K562 (cell line): Measurements from ENCODE around the gene SOAT2. TPM values are rescaled to one million over a fixed set of nuclear protein-coding genes. Genes with fewer than 3 reads are reported as not detected.

Source experiments
- ATAC-seq: fragments of 200-7000 bp; cut with Tn5 transposase; 3 replicates; pipeline ENCODE4 v1.9.1; 2020; ENCODE audit warnings: moderate library complexity
- BruUV-seq: library from RNA; stranded (reverse); fragments of 400-500 nt; replicated peaks from 2 replicates; lab custom pipeline; 2021; lab: Mats Ljungman, UMichigan
- CTCF ChIA-PET: fragments of 300-600 bp; formaldehyde crosslinking; extraction: SDS; loops from one replicate; lab custom pipeline; 2021; ENCODE audit warnings: low intra/inter-chr PET ratio; lab: Yijun Ruan, JAX
- POLR2A ChIA-PET: fragments of 300-600, 350-650 bp; sonication (Branson Sonifier 250); formaldehyde crosslinking; extraction: SDS; loops from one replicate; lab custom pipeline; 2021; ENCODE audit warnings: antibody characterized with exemption, inconsistent platforms; lab: Yijun Ruan, JAX
- DNase-seq, 4 experiments: peaks; one replicate each; pipeline versions ENCODE4 v3.0.0 to v3.0.0-alpha.2; 2011 to 2018; ENCODE audit warnings: low spot score in 3 of 4, mixed read lengths in 3 of 4; ENCODE audit errors: extremely low read depth in 1 of 4
- FAIRE-seq: peaks from 2 replicates; lab custom pipeline; 2011; peaks lifted over from hg19 to GRCh38; lab: Jason Lieb, UNC
- H2AFZ ChIP-seq: 2 replicates; pipeline ENCODE4 v1.6.0; 2011; ENCODE audit warnings: low read depth, low read length, control low read depth, inconsistent platforms
- H3K27ac ChIP-seq: fragments of 200-600 bp; 3 replicates; pipeline ENCODE4 v1.8.0; 2011; ENCODE audit warnings: low read depth, mild to moderate bottlenecking, control low read depth, inconsistent platforms, low read length, moderate library complexity, mixed read lengths; ENCODE audit errors: extremely low read depth
- H3K27me3 ChIP-seq, 2 experiments: fragments of 300-600 bp in 1 of 2; 2 replicates in 1 of 2; 3 replicates in 1 of 2; pipeline versions ENCODE4 v1.6.0 to v1.8.0; 2011; ENCODE audit warnings: inconsistent platforms in 2 of 2, low read length in 2 of 2, mild to moderate bottlenecking in 1 of 2, mixed read lengths in 1 of 2, moderate library complexity in 1 of 2; ENCODE audit not compliant: control insufficient read depth in 2 of 2, insufficient read depth in 2 of 2
- H3K36me3 ChIP-seq: fragments of 300-600 bp; 3 replicates; pipeline ENCODE4 v1.8.0; 2011; ENCODE audit warnings: mild to moderate bottlenecking, low read length, inconsistent platforms; ENCODE audit not compliant: control insufficient read depth, insufficient read depth
- H3K4me1 ChIP-seq, 2 experiments: fragments of 200-600 bp in 1 of 2; replicated peaks in 1 of 2; 2 replicates in 1 of 2; 3 replicates in 1 of 2; pipeline versions ENCODE4 v1.5.1 to v1.8.0; 2011; ENCODE audit warnings: inconsistent platforms in 2 of 2, low read length in 2 of 2, mild to moderate bottlenecking in 1 of 2, mixed read lengths in 1 of 2, moderate library complexity in 1 of 2; ENCODE audit not compliant: control insufficient read depth in 2 of 2, insufficient read depth in 2 of 2
- H3K4me2 ChIP-seq: 2 replicates; pipeline ENCODE4 v1.6.1; 2011; ENCODE audit warnings: low read length, control low read depth, inconsistent platforms, mixed read lengths; ENCODE audit not compliant: insufficient read depth
- H3K4me3 ChIP-seq: fragments of 200-600 bp; sonication (generic), shearing (Covaris generic); 2 replicates; pipeline ENCODE4 v1.5.1; 2016; ENCODE audit warnings: control low read depth, inconsistent platforms
- H3K79me2 ChIP-seq: fragments of 200-600 bp; 3 replicates; pipeline ENCODE4 v1.8.0; 2011; ENCODE audit warnings: low read length, inconsistent platforms; ENCODE audit not compliant: control insufficient read depth, insufficient read depth
- H3K9ac ChIP-seq, 2 experiments: 2 replicates each; pipeline versions ENCODE4 v1.6.0 to v1.6.1; 2011; ENCODE audit warnings: low read depth in 2 of 2, low read length in 2 of 2, control low read depth in 1 of 2, inconsistent platforms in 1 of 2, mild to moderate bottlenecking in 1 of 2, mixed read lengths in 1 of 2; ENCODE audit not compliant: insufficient read depth in 1 of 2
- H3K9me1 ChIP-seq: one replicate; pipeline ENCODE4 v1.6.0; 2011; ENCODE audit warnings: inconsistent platforms, mild to moderate bottlenecking, low read length, moderate library complexity; ENCODE audit not compliant: control insufficient read depth, insufficient read depth
- H3K9me3 ChIP-seq: replicated peaks from 2 replicates; pipeline ENCODE4 v1.5.1; 2011; ENCODE audit warnings: low read depth, low read length, inconsistent platforms; ENCODE audit not compliant: control insufficient read depth, insufficient read depth
- H4K20me1 ChIP-seq: replicated peaks from 2 replicates; pipeline ENCODE4 v1.6.1; 2011; ENCODE audit warnings: low read length, inconsistent platforms, mixed read lengths; ENCODE audit not compliant: control insufficient read depth, insufficient read depth
- BHLHE40 ChIP-seq: IDR thresholded peaks from 2 replicates; pipeline ENCODE4 v1.6.1; 2011; ENCODE audit warnings: low read length, improper control_type of control experiment
- CEBPB ChIP-seq: fragments of 450-650 bp; IDR thresholded peaks from 2 replicates; pipeline ENCODE4 v1.6.1; 2016; ENCODE audit warnings: missing genetic modification characterization, missing compliant biosample characterization
- ELF2 ChIP-seq: fragments of 250-450 bp; sonication (Bioruptor Pico); IDR thresholded peaks from 2 replicates; pipeline ENCODE4 v1.5.0; 2021; ENCODE audit warnings: mild to moderate bottlenecking
- IRF1 ChIP-seq: sonication (generic); formaldehyde crosslinking; IDR thresholded peaks from 2 replicates; pipeline ENCODE4 v1.8.0; 2022; ENCODE audit warnings: missing genetic modification reagents, mild to moderate bottlenecking, borderline replicate concordance
- TCFL5 ChIP-seq: fragments of 250-450 bp; sonication (Bioruptor Pico); conservative IDR thresholded peaks from 2 replicates; pipeline ENCODE4 v1.6.1; 2021; ENCODE audit warnings: mild to moderate bottlenecking, moderate library complexity, matching md5 sums
- ZC3H4 ChIP-seq: sonication (generic); formaldehyde crosslinking; IDR thresholded peaks from 2 replicates; pipeline ENCODE4 v1.9.0; 2021; ENCODE audit warnings: missing genetic modification reagents, borderline replicate concordance
- ZC3H8 ChIP-seq: fragments of 450-650 bp; IDR thresholded peaks from 2 replicates; pipeline ENCODE4 v1.6.1; 2017
- ZNF165 ChIP-seq: fragments of 250-450 bp; sonication (Bioruptor Pico); IDR thresholded peaks from 2 replicates; pipeline ENCODE4 v1.4.0; 2020; ENCODE audit warnings: borderline replicate concordance
- ZNF239 ChIP-seq: fragments of 250-450 bp; sonication (Bioruptor Pico); IDR thresholded peaks from 2 replicates; pipeline ENCODE4 v1.4.0; 2020; ENCODE audit warnings: mild to moderate bottlenecking
- ZNF311 ChIP-seq: fragments of 250-450 bp; sonication (Bioruptor Pico); IDR thresholded peaks from 2 replicates; pipeline ENCODE4 v1.4.0; 2020; ENCODE audit warnings: mild to moderate bottlenecking, moderate library complexity
- ZNF785 ChIP-seq: fragments of 250-450 bp; sonication (Bioruptor Pico); IDR thresholded peaks from 2 replicates; pipeline ENCODE4 v1.4.0; 2020; ENCODE audit warnings: mild to moderate bottlenecking
- WGBS: fragments of 100-300 bp; shearing (Covaris generic); methylation state at CpG from one replicate; pipeline ENCODE4 v1.1.6; 2016; ENCODE audit warnings: low coverage, mixed read lengths; ENCODE audit not compliant: insufficient coverage; ENCODE audit errors: missing lambda C conversion rate; 5-methylcytosine and 5-hydroxymethylcytosine counted together
- in situ Hi-C: fragments of 300-500 bp; cut with MboI; formaldehyde crosslinking; loops from 4 replicates; pipeline ENCODE4 v1.15.0; 2018; ENCODE audit warnings: inconsistent platforms, mixed read lengths
- intact Hi-C: fragments of 100-400 bp; cut with micrococcal nuclease; formaldehyde crosslinking; loops from 2 replicates; pipeline ENCODE4 v1.14.2; 2022
- polyA plus RNA-seq, 8 experiments: library from polyadenylated mRNA; depleted of rRNA in 4 of 8; stranded (reverse) in 5 of 8; unstranded in 3 of 8; fragments of >200 nt; fragmentation: Nextera tagmentation in 2 of 8; fragmentation: Illumina TruSeq in 1 of 8; extraction: Ambion mirVana in 2 of 8; extraction: Trizol in 1 of 8; gene quantifications; 2 replicates each; pipeline versions ENCODE4 v1.2.1 to v1.2.3, GENCODE V29; 2011 to 2014; ENCODE audit warnings: inconsistent platforms in 1 of 8, missing spikeins in 1 of 8
- total RNA-seq, 7 experiments: library from RNA; depleted of rRNA in 6 of 7; stranded (reverse); fragments of >200 nt in 6 of 7; fragmentation: Illumina TruSeq in 2 of 7; extraction: Trizol in 2 of 7; gene quantifications; 2 replicates each; pipeline versions ENCODE4 v1.2.1 to v1.2.3, GENCODE V29; 2011 to 2021; ENCODE audit warnings: low replicate concordance in 1 of 7
- TF ChIP-seq, protein P1 (sequence below), 2 experiments: fragments of 450-650 bp; IDR thresholded peaks; 2 replicates each; pipeline ENCODE4 v1.6.1; 2016; ENCODE audit warnings: mild to moderate bottlenecking in 2 of 2, borderline replicate concordance in 1 of 2, low read depth in 1 of 2, moderate library complexity in 1 of 2
- TF ChIP-seq, protein P2 (sequence below): IDR thresholded peaks from 2 replicates; pipeline ENCODE4 v1.6.1; 2016; ENCODE audit warnings: missing genetic modification characterization, missing compliant biosample characterization

SOAT2 gene
- total and polyA plus RNA-seq, 9 of the 15 experiments (the other 6 are each of a cell fraction or from before 2014, with no cell fraction given), result 0.04 TPM; not detected in 8

DNA sequence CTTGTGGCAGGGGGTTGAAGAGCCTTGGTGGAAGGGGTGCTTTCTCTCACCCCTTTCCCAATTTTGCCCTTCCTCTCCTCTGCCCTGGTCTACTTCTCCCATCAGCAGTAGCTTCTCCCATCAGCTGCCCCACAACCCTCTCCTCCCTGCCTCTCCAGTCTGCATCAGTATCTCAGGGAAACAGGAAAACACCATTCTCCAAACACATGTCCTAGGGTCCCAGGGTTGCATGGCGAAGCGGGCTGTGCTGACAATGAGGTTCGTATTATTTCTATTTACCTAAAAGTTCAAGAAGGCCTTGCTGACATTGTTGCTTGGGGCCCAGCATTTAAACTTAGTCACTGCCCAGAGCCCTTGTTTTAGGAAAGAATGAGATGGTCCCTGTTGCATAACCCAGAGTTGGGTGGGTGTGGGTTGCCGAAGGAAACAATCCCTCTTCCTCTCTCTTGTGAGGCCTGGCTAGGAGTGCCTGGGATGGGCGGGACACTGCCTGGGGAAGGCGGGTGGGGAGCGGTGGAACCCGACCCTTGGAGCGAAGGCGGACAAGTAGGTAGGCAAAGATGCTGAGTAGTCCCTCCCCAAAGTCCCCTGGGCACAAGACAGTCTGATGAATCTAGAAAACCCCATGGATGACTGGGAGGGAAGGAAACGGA lies 7.1 kb upstream of the SOAT2 start:
- H3K9ac ChIP-seq, result no peak overlapping the region
- no peak overlapping the region for H2AFZ ChIP-seq
- no peak for ATAC-seq
- BruUV-seq, result no TSS peak
- POLR2A ChIA-PET, result no interaction called here
- no peaks in the 10 kb centered on the region for H3K36me3 ChIP-seq
- in situ Hi-C loops, result no loop called here
- no peak overlapping the region for H3K4me3 ChIP-seq
- CTCF ChIA-PET, result no interaction called here
- no peaks in the 10 kb centered on the region for H3K27me3 ChIP-seq
- peaks cover 31 to 33% of the 10 kb centered on the region in 2 experiments for H3K4me1 ChIP-seq
- H3K27ac ChIP-seq, result no peak overlapping the region
- no peak for DNase-seq
- FAIRE-seq, result no peak
- H4K20me1 ChIP-seq, result no peaks in the 10 kb centered on the region
- peaks cover 6% of the 10 kb centered on the region for H3K9me1 ChIP-seq
- intact Hi-C loops, result no loop called here
- no peak overlapping the region for H3K4me2 ChIP-seq
- no peaks in the 10 kb centered on the region for H3K9me3 ChIP-seq
- no peaks in the 10 kb centered on the region for H3K79me2 ChIP-seq
- WGBS, result 56% methylated on average over 8 of the region's 11 CpGs
- TF ChIP-seq ZC3H8 (no peak), ZNF239 (no peak), ELF2 (CRISPR knock-in tag) (no peak), ZNF165 (no peak), TCFL5 (CRISPR knock-in tag) (no peak), BHLHE40 (no peak), IRF1 (CRISPR knock-in tag) (no peak), ZC3H4 (CRISPR knock-in tag) (no peak), CEBPB (no peak), ZNF311 (CRISPR knock-in tag) (no peak), ZNF785 (CRISPR knock-in tag) (no peak)
- TF ChIP-seq, protein P1, sequence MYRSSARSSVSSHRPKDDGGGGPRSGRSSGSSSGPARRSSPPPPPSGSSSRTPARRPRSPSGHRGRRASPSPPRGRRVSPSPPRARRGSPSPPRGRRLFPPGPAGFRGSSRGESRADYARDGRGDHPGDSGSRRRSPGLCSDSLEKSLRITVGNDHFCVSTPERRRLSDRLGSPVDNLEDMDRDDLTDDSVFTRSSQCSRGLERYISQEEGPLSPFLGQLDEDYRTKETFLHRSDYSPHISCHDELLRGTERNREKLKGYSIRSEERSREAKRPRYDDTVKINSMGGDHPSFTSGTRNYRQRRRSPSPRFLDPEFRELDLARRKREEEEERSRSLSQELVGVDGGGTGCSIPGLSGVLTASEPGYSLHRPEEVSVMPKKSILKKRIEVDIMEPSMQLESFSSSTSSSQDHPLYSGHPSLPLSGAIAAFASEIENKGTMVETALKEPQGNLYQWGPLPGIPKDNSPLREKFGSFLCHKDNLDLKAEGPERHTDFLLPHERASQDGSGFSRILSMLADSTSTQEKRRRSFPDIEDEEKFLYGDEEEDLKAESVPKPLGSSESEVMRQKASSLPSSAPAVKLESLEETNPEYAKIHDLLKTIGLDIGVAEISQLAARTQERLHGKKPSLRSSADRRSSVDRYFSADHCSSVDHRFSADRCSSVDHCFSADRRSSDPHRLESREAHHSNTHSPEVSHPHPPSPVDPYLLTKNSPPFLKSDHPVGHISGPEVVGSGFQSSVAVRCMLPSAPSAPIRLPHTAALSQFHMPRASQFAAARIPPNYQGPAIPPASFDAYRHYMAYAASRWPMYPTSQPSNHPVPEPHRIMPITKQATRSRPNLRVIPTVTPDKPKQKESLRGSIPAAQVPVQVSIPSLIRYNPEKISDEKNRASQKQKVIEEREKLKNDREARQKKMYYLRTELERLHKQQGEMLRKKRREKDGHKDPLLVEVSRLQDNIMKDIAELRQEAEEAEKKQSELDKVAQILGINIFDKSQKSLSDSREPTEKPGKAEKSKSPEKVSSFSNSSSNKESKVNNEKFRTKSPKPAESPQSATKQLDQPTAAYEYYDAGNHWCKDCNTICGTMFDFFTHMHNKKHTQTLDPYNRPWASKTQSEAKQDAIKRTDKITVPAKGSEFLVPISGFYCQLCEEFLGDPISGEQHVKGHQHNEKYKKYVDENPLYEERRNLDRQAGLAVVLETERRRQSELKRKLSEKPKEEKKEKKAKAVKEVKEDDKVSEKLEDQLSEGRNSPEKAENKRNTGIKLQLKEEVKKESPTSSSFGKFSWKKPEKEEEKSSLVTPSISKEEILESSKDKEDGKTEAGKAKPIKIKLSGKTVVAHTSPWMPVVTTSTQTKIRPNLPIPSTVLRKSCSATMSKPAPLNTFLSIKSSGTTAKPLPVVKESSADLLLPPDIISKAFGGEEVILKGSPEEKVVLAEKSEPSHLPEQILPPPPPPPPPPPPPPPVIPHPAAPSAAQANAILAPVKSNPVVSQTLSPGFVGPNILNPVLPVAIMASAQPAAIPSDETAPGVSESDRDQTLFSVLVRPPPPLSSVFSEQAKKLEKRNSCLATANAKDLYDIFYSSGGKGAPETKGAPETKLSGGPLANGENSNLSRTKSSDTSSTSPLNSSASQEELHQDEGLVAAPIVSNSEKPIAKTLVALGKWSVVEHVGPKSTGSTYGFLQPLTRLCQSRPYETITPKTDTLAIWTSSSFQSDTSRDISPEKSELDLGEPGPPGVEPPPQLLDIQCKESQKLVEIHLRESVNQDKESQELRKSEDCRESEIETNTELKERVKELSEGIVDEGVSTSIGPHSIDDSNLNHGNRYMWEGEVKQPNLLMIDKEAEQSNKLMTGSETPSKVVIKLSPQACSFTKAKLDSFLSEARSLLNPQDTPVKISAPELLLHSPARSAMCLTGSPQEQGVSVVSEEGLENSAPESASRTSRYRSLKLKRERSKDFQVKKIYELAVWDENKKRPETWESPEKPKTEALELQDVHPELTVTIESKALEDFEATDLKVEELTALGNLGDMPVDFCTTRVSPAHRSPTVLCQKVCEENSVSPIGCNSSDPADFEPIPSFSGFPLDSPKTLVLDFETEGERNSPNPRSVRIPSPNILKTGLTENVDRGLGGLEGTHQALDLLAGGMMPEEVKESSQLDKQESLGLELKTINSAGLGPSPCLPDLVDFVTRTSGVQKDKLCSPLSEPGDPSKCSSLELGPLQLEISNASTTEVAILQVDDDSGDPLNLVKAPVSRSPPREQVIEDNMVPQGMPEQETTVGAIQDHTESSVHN (IDR thresholded peaks at IDR 0.05; ENCODE audit: borderline replicate concordance in 1 of 2, low read depth in 1 of 2), result no peak
- TF ChIP-seq, protein P2, sequence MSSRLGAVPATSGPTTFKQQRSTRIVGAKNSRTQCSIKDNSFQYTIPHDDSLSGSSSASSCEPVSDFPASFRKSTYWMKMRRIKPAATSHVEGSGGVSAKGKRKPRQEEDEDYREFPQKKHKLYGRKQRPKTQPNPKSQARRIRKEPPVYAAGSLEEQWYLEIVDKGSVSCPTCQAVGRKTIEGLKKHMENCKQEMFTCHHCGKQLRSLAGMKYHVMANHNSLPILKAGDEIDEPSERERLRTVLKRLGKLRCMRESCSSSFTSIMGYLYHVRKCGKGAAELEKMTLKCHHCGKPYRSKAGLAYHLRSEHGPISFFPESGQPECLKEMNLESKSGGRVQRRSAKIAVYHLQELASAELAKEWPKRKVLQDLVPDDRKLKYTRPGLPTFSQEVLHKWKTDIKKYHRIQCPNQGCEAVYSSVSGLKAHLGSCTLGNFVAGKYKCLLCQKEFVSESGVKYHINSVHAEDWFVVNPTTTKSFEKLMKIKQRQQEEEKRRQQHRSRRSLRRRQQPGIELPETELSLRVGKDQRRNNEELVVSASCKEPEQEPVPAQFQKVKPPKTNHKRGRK, result no peak
